OCI-LY3 (cell line): ENCODE results near the gene SCARB2.

Experiments used
- H2AFZ ChIP-seq: fragments of 200-600, 300-600 bp; shearing (Covaris generic); 2 replicates; pipeline ENCODE4 v1.6.0; 2014; ENCODE audit warnings: antibody characterized with exemption, low read depth, low read length
- H3K27ac ChIP-seq: fragments of 200-600, 300-600 bp; sonication (generic); 2 replicates; pipeline ENCODE4 v1.5.1; 2014; ENCODE audit warnings: mild to moderate bottlenecking, low read length, moderate library complexity, mixed read lengths
- H3K27me3 ChIP-seq: fragments of 200-600, 300-600 bp; sonication (generic); 2 replicates; pipeline ENCODE4 v1.6.1; 2014; ENCODE audit warnings: low read depth, low read length, mixed read lengths
- H3K36me3 ChIP-seq: fragments of 200-600, 300-600 bp; sonication (generic); replicated peaks from 2 replicates; pipeline ENCODE3; 2014; ENCODE audit warnings: low read depth, low read length, mixed read lengths
- H3K4me1 ChIP-seq: fragments of 300-600, 200-600 bp; sonication (generic); 2 replicates; pipeline ENCODE4 v1.6.1; 2014; ENCODE audit warnings: low read length, mixed read lengths
- H3K4me2 ChIP-seq: fragments of 200-600, 300-600 bp; sonication (generic); 2 replicates; pipeline ENCODE4 v1.6.1; 2014; ENCODE audit warnings: low read length, mixed read lengths
- H3K4me3 ChIP-seq: fragments of 300-600, 200-600 bp; sonication (generic); 2 replicates; pipeline ENCODE4 v1.5.1; 2014; ENCODE audit warnings: antibody characterized with exemption, mild to moderate bottlenecking, low read length, moderate library complexity
- H3K79me2 ChIP-seq: fragments of 300-600, 200-600 bp; shearing (Covaris generic); 2 replicates; pipeline ENCODE4 v1.6.1; 2014; ENCODE audit warnings: mild to moderate bottlenecking, low read length, mixed read lengths
- H3K9ac ChIP-seq: fragments of 300-600, 200-600 bp; shearing (Covaris generic); 2 replicates; pipeline ENCODE4 v1.6.0; 2014; ENCODE audit warnings: mild to moderate bottlenecking, low read length, moderate library complexity
- H3K9me3 ChIP-seq: fragments of 200-600, 300-600 bp; shearing (Covaris generic); 2 replicates; pipeline ENCODE4 v1.6.1; 2014; ENCODE audit warnings: low read length, mixed read lengths; ENCODE audit not compliant: insufficient read depth
- H4K20me1 ChIP-seq: fragments of 200-600, 300-600 bp; sonication (generic); 2 replicates; pipeline ENCODE4 v1.6.1; 2016; ENCODE audit warnings: low read length, mixed read lengths; ENCODE audit not compliant: insufficient read depth
- EZH2phosphoT487 ChIP-seq: fragments of 200-600 bp; shearing (Covaris generic); IDR thresholded peaks from 2 replicates; pipeline ENCODE4 v1.6.1; 2018; ENCODE audit warnings: antibody characterized with exemption, mixed run types, low read depth
- TF ChIP-seq, protein P1 (sequence below): fragments of 200-600, 300-600 bp; sonication (generic); IDR thresholded peaks from 2 replicates; pipeline ENCODE4 v1.5.1; 2014; ENCODE audit warnings: antibody characterized with exemption, low read length, low read depth

The SCARB2 gene, protein sequence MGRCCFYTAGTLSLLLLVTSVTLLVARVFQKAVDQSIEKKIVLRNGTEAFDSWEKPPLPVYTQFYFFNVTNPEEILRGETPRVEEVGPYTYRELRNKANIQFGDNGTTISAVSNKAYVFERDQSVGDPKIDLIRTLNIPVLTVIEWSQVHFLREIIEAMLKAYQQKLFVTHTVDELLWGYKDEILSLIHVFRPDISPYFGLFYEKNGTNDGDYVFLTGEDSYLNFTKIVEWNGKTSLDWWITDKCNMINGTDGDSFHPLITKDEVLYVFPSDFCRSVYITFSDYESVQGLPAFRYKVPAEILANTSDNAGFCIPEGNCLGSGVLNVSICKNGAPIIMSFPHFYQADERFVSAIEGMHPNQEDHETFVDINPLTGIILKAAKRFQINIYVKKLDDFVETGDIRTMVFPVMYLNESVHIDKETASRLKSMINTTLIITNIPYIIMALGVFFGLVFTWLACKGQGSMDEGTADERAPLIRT

DNA sequence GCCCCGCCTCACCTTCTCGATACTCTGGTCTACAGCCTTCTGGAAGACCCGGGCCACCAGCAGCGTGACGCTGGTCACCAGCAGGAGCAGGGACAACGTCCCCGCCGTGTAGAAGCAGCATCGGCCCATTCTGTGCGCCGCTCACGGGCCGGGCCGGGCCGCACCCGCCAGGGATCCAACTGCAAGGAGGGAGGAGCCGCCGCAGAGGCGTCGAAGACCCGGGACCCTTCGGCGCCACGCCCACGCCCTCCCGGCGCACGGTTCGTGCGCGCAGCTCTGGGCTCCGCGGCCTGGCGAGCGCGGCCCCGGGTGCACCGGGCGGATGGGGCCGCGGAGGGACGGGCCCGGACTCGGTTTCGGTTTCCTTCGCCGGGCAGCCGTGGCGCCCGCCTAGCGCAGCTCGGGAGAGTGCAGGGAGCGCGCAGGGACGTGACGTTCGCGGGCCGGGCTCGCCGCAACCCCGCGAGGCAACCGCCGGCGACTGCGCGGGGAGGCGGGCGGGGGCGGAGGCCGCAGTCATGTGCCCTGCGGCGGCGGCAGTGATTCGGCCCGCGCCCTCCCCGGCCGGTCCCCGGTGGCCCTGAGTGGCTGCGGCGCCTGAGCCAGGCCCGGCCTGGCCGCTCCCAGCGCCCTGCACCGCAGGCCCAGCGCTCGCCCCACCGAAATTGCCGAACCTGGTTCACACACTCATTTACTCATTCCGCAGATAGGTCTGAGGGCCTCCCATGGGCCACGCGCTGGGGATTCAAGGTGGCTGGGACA lies at the start of gene SCARB2:
Gene SCARB2 (minus strand): TSS at position 410 of the 762 bp plus-strand sequence. CDS start 281 bp downstream, at position 129.
- Histone ChIP-seq H4K20me1 (peaks cover 5% of the 10 kb centered on the region), H3K4me2 (peak within 1 kb of the TSS; percentile 96), H2AFZ (peak within 1 kb of the TSS; percentile 86), H3K79me2 (no peaks in the 10 kb centered on the region), H3K9ac (peak within 1 kb of the TSS; percentile 67), H3K9me3 (no peaks in the 10 kb centered on the region), H3K36me3 (no peaks in the 10 kb centered on the region), H3K4me1 (peaks cover 46% of the 10 kb centered on the region), H3K27me3 (peaks cover 30% of the 10 kb centered on the region), H3K4me3 (peak within 1 kb of the TSS; percentile 89), H3K27ac (peak within 1 kb of the TSS; percentile 61)
- TF ChIP-seq, protein P1, sequence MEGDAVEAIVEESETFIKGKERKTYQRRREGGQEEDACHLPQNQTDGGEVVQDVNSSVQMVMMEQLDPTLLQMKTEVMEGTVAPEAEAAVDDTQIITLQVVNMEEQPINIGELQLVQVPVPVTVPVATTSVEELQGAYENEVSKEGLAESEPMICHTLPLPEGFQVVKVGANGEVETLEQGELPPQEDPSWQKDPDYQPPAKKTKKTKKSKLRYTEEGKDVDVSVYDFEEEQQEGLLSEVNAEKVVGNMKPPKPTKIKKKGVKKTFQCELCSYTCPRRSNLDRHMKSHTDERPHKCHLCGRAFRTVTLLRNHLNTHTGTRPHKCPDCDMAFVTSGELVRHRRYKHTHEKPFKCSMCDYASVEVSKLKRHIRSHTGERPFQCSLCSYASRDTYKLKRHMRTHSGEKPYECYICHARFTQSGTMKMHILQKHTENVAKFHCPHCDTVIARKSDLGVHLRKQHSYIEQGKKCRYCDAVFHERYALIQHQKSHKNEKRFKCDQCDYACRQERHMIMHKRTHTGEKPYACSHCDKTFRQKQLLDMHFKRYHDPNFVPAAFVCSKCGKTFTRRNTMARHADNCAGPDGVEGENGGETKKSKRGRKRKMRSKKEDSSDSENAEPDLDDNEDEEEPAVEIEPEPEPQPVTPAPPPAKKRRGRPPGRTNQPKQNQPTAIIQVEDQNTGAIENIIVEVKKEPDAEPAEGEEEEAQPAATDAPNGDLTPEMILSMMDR = no peak
- TF ChIP-seq EZH2phosphoT487 = no peak

DNA sequence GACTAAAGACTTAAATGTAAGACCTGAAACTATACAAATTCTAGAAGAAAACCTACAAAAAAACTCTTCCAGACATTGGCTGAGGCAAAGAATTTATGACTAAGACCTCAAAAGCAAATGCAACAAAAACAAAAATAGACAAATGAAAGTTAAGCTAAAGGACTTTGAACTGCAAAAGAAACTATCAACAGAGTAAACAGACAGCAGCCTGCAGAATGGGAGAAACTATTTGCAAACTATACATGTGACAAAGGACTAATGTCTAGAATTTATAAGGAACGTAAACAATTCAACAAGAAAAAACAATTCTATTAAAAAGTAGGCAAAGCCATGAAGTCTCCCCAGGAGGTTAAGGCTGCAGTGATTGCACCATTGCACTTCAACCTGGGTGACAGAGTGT lies 46.9 kb upstream of the SCARB2 start:
- H3K4me1 ChIP-seq = no peaks in the 10 kb centered on the region
- TF ChIP-seq EZH2phosphoT487 = no peak
- TF ChIP-seq, protein P1 = no peak
- no peak overlapping the region for H2AFZ ChIP-seq

DNA sequence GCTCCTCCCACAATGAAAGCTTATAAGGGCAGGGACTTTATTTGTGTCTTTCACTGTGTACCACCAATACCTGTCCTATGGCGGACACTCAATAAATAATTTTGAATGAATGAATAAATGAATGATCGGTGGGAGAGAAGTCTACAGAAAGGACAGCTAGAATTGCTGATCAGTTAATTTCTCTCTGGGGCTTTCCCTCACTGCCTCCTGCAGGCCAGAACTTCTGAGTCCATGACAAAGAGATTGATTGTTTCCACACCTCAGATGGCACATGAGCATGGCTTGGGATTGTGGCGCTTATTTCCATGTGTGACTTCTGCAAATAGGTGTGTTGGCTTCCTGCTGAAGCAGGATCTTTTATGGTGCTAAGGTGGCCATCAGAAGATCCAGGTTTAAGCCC lies 44.2 kb upstream of the SCARB2 start:
- H3K9me3 ChIP-seq = no peaks in the 10 kb centered on the region
- H4K20me1 ChIP-seq = no peaks in the 10 kb centered on the region
- H3K9ac ChIP-seq = no peak overlapping the region
- H3K4me2 ChIP-seq = no peak overlapping the region
- no peaks in the 10 kb centered on the region for H3K79me2 ChIP-seq
- H3K4me3 ChIP-seq = no peak overlapping the region
- peaks cover under 1% of the 10 kb centered on the region; the same call in 1 of the 2 replicates for H3K27me3 ChIP-seq
- TF ChIP-seq, protein P1 = no peak
- TF ChIP-seq EZH2phosphoT487 = no peak
- H2AFZ ChIP-seq = no peak overlapping the region
- H3K4me1 ChIP-seq = no peaks in the 10 kb centered on the region
- H3K27ac ChIP-seq = no peak overlapping the region
- no peaks in the 10 kb centered on the region for H3K36me3 ChIP-seq

More for the DNA sequence above, 46.9 kb upstream of the SCARB2 start:
- H3K36me3 ChIP-seq = no peaks in the 10 kb centered on the region
- H3K27ac ChIP-seq = no peak overlapping the region
- no peak overlapping the region for H3K4me3 ChIP-seq
- H3K9me3 ChIP-seq = no peaks in the 10 kb centered on the region
- H4K20me1 ChIP-seq = no peaks in the 10 kb centered on the region
- H3K79me2 ChIP-seq = no peaks in the 10 kb centered on the region
- H3K4me2 ChIP-seq = no peak overlapping the region
- peaks cover 5% of the 10 kb centered on the region; the same call in 1 of the 2 replicates for H3K27me3 ChIP-seq
- H3K9ac ChIP-seq = no peak overlapping the region

DNA sequence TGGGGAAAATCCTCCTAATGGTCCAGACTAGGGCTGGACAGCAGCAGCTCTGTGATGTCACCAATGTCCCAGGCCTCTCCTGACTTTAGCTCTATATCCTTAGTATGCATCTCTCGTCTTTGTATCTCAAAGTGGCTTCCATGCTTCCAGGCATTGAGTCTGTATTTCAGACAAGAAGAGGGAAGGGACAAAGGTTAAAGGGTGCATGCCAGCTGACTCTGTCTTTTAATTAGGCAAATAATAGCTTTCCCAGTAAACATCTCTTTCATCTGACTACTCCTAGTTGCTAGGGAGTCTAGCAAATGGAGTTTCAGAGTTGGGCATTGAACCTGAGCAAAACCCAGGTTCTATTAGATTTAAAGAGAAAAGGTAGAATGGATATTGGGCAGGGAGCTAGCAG lies 43.3 kb upstream of the SCARB2 start:
- Histone ChIP-seq H3K27me3 (no peaks in the 10 kb centered on the region; the same call in 1 of the 2 replicates), H4K20me1 (no peaks in the 10 kb centered on the region), H3K4me2 (no peak overlapping the region), H3K79me2 (no peaks in the 10 kb centered on the region), H3K36me3 (no peaks in the 10 kb centered on the region), H3K4me3 (no peak overlapping the region), H3K4me1 (no peaks in the 10 kb centered on the region), H2AFZ (no peak overlapping the region), H3K27ac (no peak overlapping the region), H3K9ac (no peak overlapping the region), H3K9me3 (no peaks in the 10 kb centered on the region)
- TF ChIP-seq EZH2phosphoT487 = no peak
- TF ChIP-seq, protein P1 = no peak
